HepG2 (cell line): ENCODE measurements around the gene WDFY1. TPM values are rescaled to one million over a fixed set of nuclear protein-coding genes. Genes with fewer than 3 reads are reported as not detected.

ENCODE experiments used
- ATAC-seq: fragments of 200-7000 bp; cut with Tn5 transposase; 3 replicates; pipeline ENCODE4 v1.9.1; 2020; ENCODE audit warnings: mild to moderate bottlenecking, moderate library complexity
- BruUV-seq: library from RNA; stranded (reverse); fragments of 400-500 nt; replicated peaks from 2 replicates; lab custom pipeline; 2021; lab: Mats Ljungman, UMichigan
- CTCF ChIA-PET: fragments of 300-600 bp; formaldehyde crosslinking; extraction: SDS; loops from one replicate; lab custom pipeline; 2021; ENCODE audit warnings: low total read pairs, inconsistent platforms, low intra/inter-chr PET ratio; lab: Yijun Ruan, JAX
- POLR2A ChIA-PET: fragments of 350-600 bp; sonication (Branson Sonifier 250); formaldehyde crosslinking; loops from one replicate; lab custom pipeline; 2020; ENCODE audit warnings: antibody characterized with exemption, inconsistent platforms; lab: Yijun Ruan, JAX
- DNase-seq: peaks from one replicate; pipeline ENCODE4 v3.0.0-alpha.2; 2015; ENCODE audit warnings: low spot score
- FAIRE-seq: peaks from 3 replicates; lab custom pipeline; 2011; peaks lifted over from hg19 to GRCh38; lab: Jason Lieb, UNC
- H2AFZ ChIP-seq: one replicate; pipeline ENCODE4 v1.6.1; 2011; ENCODE audit warnings: low read length, inconsistent platforms
- H3K27ac ChIP-seq: fragments of 300-600 bp; 3 replicates; pipeline ENCODE4 v1.8.0; 2011; ENCODE audit warnings: mixed run types, mild to moderate bottlenecking, mixed read lengths, low read length, inconsistent platforms; ENCODE audit not compliant: insufficient read depth; ENCODE audit errors: extremely low read length
- H3K27me3 ChIP-seq, 2 experiments: fragments of 200-600 bp in 1 of 2; 2 replicates in 1 of 2; 3 replicates in 1 of 2; pipeline versions ENCODE4 v1.6.0 to v1.8.0; 2011; ENCODE audit warnings: low read length in 2 of 2, mild to moderate bottlenecking in 2 of 2, moderate library complexity in 2 of 2, inconsistent platforms in 1 of 2; ENCODE audit not compliant: insufficient read depth in 2 of 2, control insufficient read depth in 1 of 2
- H3K36me3 ChIP-seq, 2 experiments: fragments of 200-600 bp in 1 of 2; replicated peaks in 1 of 2; 2 replicates in 1 of 2; 3 replicates in 1 of 2; pipeline versions ENCODE4 v1.5.1 to v1.8.0; 2011; ENCODE audit warnings: low read length in 2 of 2, inconsistent platforms in 1 of 2; ENCODE audit not compliant: insufficient read depth in 2 of 2, control insufficient read depth in 1 of 2
- H3K4me1 ChIP-seq: 2 replicates; pipeline ENCODE4 v1.5.1; 2012; ENCODE audit warnings: low read length, inconsistent platforms; ENCODE audit not compliant: insufficient read depth
- H3K4me2 ChIP-seq: 2 replicates; pipeline ENCODE4 v1.6.0; 2011; ENCODE audit warnings: low read depth, low read length, inconsistent platforms
- H3K4me3 ChIP-seq, 3 experiments: fragments of 200-600 bp in 1 of 3; sonication (generic), shearing (Covaris generic) in 1 of 3; replicated peaks in 1 of 3; 2 replicates each; pipeline ENCODE4 v1.5.1; 2011 to 2016; ENCODE audit warnings: low read length in 3 of 3, inconsistent platforms in 2 of 3, low read depth in 2 of 3, mild to moderate bottlenecking in 2 of 3, control low read depth in 1 of 3, mixed read lengths in 1 of 3; ENCODE audit not compliant: insufficient read depth in 1 of 3
- H3K79me2 ChIP-seq: one replicate; pipeline ENCODE4 v1.6.1; 2011; ENCODE audit warnings: low read length, inconsistent platforms; ENCODE audit not compliant: insufficient read depth
- H3K9ac ChIP-seq: 2 replicates; pipeline ENCODE4 v1.6.0; 2011; ENCODE audit warnings: mild to moderate bottlenecking, low read depth, low read length, inconsistent platforms; ENCODE audit not compliant: insufficient read depth
- H3K9me3 ChIP-seq: 2 replicates; pipeline ENCODE4 v1.5.1; 2012; ENCODE audit warnings: mild to moderate bottlenecking, low read length
- H4K20me1 ChIP-seq: 2 replicates; pipeline ENCODE4 v1.6.0; 2011; ENCODE audit warnings: inconsistent platforms, mild to moderate bottlenecking, low read length, moderate library complexity; ENCODE audit not compliant: insufficient read depth
- HIVEP1 ChIP-seq: sonication (generic); formaldehyde crosslinking; IDR thresholded peaks from 2 replicates; pipeline ENCODE4 v1.4.0; 2020; ENCODE audit warnings: mild to moderate bottlenecking, missing genetic modification reagents
- MAF1 ChIP-seq: sonication (generic); formaldehyde crosslinking; IDR thresholded peaks from 2 replicates; pipeline ENCODE4 v1.5.0; 2020; ENCODE audit warnings: missing genetic modification reagents, borderline replicate concordance
- ZBTB49 ChIP-seq: sonication (generic); formaldehyde crosslinking; IDR thresholded peaks from 2 replicates; pipeline ENCODE4 v1.4.0; 2020; ENCODE audit warnings: missing genetic modification reagents, borderline replicate concordance
- ZNF496 ChIP-seq: sonication (generic); formaldehyde crosslinking; IDR thresholded peaks from 2 replicates; pipeline ENCODE4 v1.8.1; 2023; ENCODE audit warnings: mild to moderate bottlenecking, moderate library complexity, missing genetic modification reagents; ENCODE audit not compliant: insufficient replicate concordance
- WGBS: methylation state at CpG from one replicate; pipeline ENCODE4 v1.1.6; 2017; ENCODE audit warnings: low lambda C conversion rate; 5-methylcytosine and 5-hydroxymethylcytosine counted together
- in situ Hi-C: cut with HindIII; loops from 2 replicates; pipeline ENCODE4 v1.10.0; 2017; ENCODE audit warnings: low pct_unique_long_range_greater_than_20kb; ENCODE audit not compliant: extremely low pct_ligation_motif_present
- intact Hi-C: fragments of 100-400 bp; cut with micrococcal nuclease; formaldehyde crosslinking; loops from one replicate; pipeline ENCODE4 v1.10.0; 2022; ENCODE audit not compliant: unreplicated experiment
- polyA plus RNA-seq, 8 experiments: library from polyadenylated mRNA; depleted of rRNA in 3 of 8; stranded (reverse) in 7 of 8; unstranded in 1 of 8; fragments of >200 nt; fragmentation: Illumina TruSeq in 4 of 8; extraction: Trizol in 4 of 8; gene quantifications; 2 replicates each; pipeline versions ENCODE4 v1.2.1 to v1.2.3, GENCODE V29; 2011 to 2016; ENCODE audit warnings: low read depth in 4 of 8, missing spikeins in 1 of 8, mixed read lengths in 1 of 8; ENCODE audit not compliant: insufficient read depth in 1 of 8
- total RNA-seq, 5 experiments: library from RNA; depleted of rRNA; stranded (reverse); fragments of >200 nt; fragmentation: Illumina TruSeq; extraction: Trizol; gene quantifications; 2 replicates each; pipeline ENCODE4 v1.2.3, GENCODE V29; 2016; ENCODE audit warnings: low read depth in 1 of 5

The WDFY1 gene
- total and polyA plus RNA-seq, 2 of the 13 experiments (the other 11 are each of a cell fraction or from before 2014, with no cell fraction given), result 77.0 to 78.4 TPM

- TF ChIP-seq ZBTB49 (CRISPR knock-in tag), result no peak
- TF ChIP-seq ZNF496 (CRISPR knock-in tag), result no peak
- no peak; the same call in 1 of the 2 replicates for TF ChIP-seq MAF1
These were observed 36.7 kb downstream of the WDFY1 start (continued) for GRCh38 chr2:223908304-223908998.

- ChIA-PET CTCF (no interaction called here), POLR2A (interaction anchor here (1.2 kb wide), 1 partner anchor 24 kb away, joined by 3 read pairs; no protein-coding TSS in a partner anchor)
- Histone ChIP-seq H3K9ac (no peak overlapping the region), H3K4me3 (no peak overlapping the region), H3K4me2 (no peak overlapping the region), H3K4me1 (peaks cover 40% of the 10 kb centered on the region), H4K20me1 (peaks cover 18% of the 10 kb centered on the region), H2AFZ (no peak overlapping the region), H3K79me2 (peaks cover 18% of the 10 kb centered on the region), H3K36me3 (peaks cover 6 to 19% of the 10 kb centered on the region in 2 experiments; a peak in 4 of 5 replicates)
- ATAC-seq (no peak), FAIRE-seq (peak; percentile 50)
- in situ Hi-C loops, result loop anchor here (5.0 kb wide), 1 partner anchor 51 kb away; the partner anchor contains the start of gene MRPL44
- BruUV-seq, result no TSS peak
- WGBS, result 95% methylated on average over 2 of the region's 2 CpGs
- no peak for TF ChIP-seq HIVEP1 (CRISPR knock-in tag)
- TF ChIP-seq, all 625 proteins: peak for 0
- H3K9me3 ChIP-seq, result no peaks in the 10 kb centered on the region
- DNase-seq, result no peak
- intact Hi-C loops, result no loop called here
- no peaks in the 10 kb centered on the region for H3K27me3 ChIP-seq
- H3K27ac ChIP-seq, result no peak overlapping the region
These were observed 39.1 kb downstream of the WDFY1 start for GRCh38 chr2:223905996-223906395.
